OCI-LY1 (cell line): ENCODE measurements around the gene RHBDL1.

Experiments
- EZH2 ChIP-seq: fragments of 200-600 bp; sonication (generic), shearing (Covaris generic); IDR thresholded peaks from 2 replicates; pipeline ENCODE4 v1.8.0; 2017; ENCODE audit warnings: borderline replicate concordance, mixed run types, mild to moderate bottlenecking, antibody characterized with exemption, low read length, moderate library complexity, mixed read lengths
- TF ChIP-seq, protein P1 (sequence below): fragments of 200-600 bp; sonication (generic), shearing (Covaris generic); IDR thresholded peaks from 2 replicates; pipeline ENCODE4 v1.5.1; 2017; ENCODE audit warnings: mild to moderate bottlenecking, antibody characterized with exemption, low read length, moderate library complexity, mixed read lengths

DNA sequence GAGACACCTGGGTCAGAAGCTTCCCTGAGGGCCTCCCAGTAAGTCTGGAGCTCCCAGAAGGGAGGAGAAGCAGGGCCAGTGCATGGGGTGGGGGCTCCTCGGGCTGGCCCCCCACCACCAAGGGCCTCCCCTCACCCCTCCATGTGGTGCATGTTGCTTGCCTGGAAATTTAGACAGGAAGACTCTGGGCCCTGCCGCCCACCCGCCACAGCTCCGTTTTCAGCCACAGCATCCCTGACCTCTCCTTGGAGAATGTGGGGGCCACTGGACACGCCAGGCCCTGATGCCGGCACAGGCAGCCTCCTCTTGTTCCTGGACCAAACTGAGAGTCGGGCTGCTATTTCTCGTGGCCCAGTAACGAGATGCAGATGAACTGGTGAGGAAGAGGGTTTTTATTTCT lies 36.6 kb upstream of the RHBDL1 start:
- TF ChIP-seq, protein P1, sequence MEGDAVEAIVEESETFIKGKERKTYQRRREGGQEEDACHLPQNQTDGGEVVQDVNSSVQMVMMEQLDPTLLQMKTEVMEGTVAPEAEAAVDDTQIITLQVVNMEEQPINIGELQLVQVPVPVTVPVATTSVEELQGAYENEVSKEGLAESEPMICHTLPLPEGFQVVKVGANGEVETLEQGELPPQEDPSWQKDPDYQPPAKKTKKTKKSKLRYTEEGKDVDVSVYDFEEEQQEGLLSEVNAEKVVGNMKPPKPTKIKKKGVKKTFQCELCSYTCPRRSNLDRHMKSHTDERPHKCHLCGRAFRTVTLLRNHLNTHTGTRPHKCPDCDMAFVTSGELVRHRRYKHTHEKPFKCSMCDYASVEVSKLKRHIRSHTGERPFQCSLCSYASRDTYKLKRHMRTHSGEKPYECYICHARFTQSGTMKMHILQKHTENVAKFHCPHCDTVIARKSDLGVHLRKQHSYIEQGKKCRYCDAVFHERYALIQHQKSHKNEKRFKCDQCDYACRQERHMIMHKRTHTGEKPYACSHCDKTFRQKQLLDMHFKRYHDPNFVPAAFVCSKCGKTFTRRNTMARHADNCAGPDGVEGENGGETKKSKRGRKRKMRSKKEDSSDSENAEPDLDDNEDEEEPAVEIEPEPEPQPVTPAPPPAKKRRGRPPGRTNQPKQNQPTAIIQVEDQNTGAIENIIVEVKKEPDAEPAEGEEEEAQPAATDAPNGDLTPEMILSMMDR = no peak
- no peak for TF ChIP-seq EZH2
